ENCODE data around the gene NUDT16.

DNA sequence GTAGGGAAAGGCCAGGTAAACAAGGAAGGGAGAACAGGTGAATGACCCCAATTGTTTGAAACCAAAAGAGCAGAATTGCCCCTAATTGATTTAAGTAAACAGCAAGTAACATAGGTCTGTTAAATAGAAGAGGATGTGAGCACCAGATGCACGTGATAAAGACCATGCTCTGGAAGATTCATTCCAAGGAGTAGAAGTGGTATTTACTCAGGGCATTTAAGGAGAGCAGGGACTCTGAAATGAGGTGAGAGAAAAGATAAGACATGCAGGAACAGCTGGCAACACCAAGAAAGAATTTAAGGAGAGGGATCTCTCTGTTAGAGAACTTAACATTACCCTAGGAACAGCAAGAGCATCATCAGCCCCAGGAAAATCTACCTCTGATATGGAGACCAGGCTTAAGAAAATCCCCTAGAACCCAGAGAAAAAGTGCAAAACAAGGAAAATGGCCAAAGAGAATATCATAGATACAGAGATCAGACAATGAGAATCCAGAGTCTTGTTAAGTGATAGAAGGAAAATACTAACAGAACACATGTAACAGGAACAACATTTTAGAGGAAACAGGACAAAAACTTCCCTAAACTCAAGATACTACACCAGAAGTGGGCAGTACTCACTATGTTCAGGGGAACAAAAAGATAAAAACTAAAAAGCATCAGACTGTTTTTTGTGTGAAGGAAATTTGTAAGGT is 6.4 kb downstream of the NUDT16 start:
- TF ChIP-seq, protein P1, sequence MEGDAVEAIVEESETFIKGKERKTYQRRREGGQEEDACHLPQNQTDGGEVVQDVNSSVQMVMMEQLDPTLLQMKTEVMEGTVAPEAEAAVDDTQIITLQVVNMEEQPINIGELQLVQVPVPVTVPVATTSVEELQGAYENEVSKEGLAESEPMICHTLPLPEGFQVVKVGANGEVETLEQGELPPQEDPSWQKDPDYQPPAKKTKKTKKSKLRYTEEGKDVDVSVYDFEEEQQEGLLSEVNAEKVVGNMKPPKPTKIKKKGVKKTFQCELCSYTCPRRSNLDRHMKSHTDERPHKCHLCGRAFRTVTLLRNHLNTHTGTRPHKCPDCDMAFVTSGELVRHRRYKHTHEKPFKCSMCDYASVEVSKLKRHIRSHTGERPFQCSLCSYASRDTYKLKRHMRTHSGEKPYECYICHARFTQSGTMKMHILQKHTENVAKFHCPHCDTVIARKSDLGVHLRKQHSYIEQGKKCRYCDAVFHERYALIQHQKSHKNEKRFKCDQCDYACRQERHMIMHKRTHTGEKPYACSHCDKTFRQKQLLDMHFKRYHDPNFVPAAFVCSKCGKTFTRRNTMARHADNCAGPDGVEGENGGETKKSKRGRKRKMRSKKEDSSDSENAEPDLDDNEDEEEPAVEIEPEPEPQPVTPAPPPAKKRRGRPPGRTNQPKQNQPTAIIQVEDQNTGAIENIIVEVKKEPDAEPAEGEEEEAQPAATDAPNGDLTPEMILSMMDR (conservative IDR thresholded peaks at IDR 0.05 in 1 of 2, IDR thresholded peaks at IDR 0.05 in 1 of 2; ENCODE audit: low read depth in 1 of 2, low read length in 2 of 2) = no peak
- no peak for TF ChIP-seq EZH2 (IDR thresholded peaks at IDR 0.05; ENCODE audit: low read length, missing control alignments)

All from fibroblast of lung (primary cell).